Ishikawa (cell line): ENCODE results near the gene EYA2.

Experiments used
- CEBPB ChIP-seq: IDR thresholded peaks from 2 replicates; pipeline ENCODE4 v1.6.1; 2012
- CREB1 ChIP-seq: IDR thresholded peaks from 2 replicates; pipeline ENCODE4 v1.6.1; 2012; ENCODE audit warnings: low read depth
- EGR1 ChIP-seq: IDR thresholded peaks from 2 replicates; pipeline ENCODE4 v1.6.1; 2012
- EP300 ChIP-seq: IDR thresholded peaks from 2 replicates; pipeline ENCODE4 v1.6.1; 2012; ENCODE audit warnings: borderline replicate concordance
- FOXM1 ChIP-seq: IDR thresholded peaks from 2 replicates; pipeline ENCODE4 v1.6.1; 2012; ENCODE audit warnings: low read depth, borderline replicate concordance
- MAX ChIP-seq: IDR thresholded peaks from 2 replicates; pipeline ENCODE4 v1.6.1; 2012
- NFIC ChIP-seq: IDR thresholded peaks from 2 replicates; pipeline ENCODE4 v1.6.1; 2012
- RAD21 ChIP-seq: IDR thresholded peaks from 2 replicates; pipeline ENCODE4 v1.6.1; 2012; ENCODE audit warnings: low read depth
- REST ChIP-seq: IDR thresholded peaks from 2 replicates; pipeline ENCODE4 v1.6.1; 2012; ENCODE audit warnings: low read depth, mild to moderate bottlenecking
- TAF1 ChIP-seq: IDR thresholded peaks from 2 replicates; pipeline ENCODE4 v1.6.1; 2012; ENCODE audit warnings: low read depth, mild to moderate bottlenecking
- TCF12 ChIP-seq: IDR thresholded peaks from 2 replicates; pipeline ENCODE4 v1.6.1; 2012; ENCODE audit warnings: low read depth
- TEAD4 ChIP-seq: IDR thresholded peaks from 2 replicates; pipeline ENCODE4 v1.6.1; 2012
- USF1 ChIP-seq: IDR thresholded peaks from 2 replicates; pipeline ENCODE4 v1.6.1; 2012
- YY1 ChIP-seq: IDR thresholded peaks from 2 replicates; pipeline ENCODE4 v1.6.1; 2012; ENCODE audit warnings: low read depth
- ZBTB7A ChIP-seq: IDR thresholded peaks from 2 replicates; pipeline ENCODE4 v1.6.1; 2012; ENCODE audit warnings: low read depth

The EYA2 gene

GRCh38 chr20:47136782-47137181, 242.1 kb downstream of the EYA2 start:
- no peak for TF ChIP-seq EGR1
- TF ChIP-seq CEBPB = no peak
- no peak for TF ChIP-seq MAX
- TF ChIP-seq NFIC = no peak
- TF ChIP-seq FOXM1 = no peak
- TF ChIP-seq TAF1 = no peak
- TF ChIP-seq YY1 = no peak
- TF ChIP-seq REST = no peak
- no peak for TF ChIP-seq USF1

GRCh38 chr20:47137231-47137870, 242.7 kb downstream of the EYA2 start:
- no peak for TF ChIP-seq TCF12
- TF ChIP-seq RAD21 = no peak
- TF ChIP-seq ZBTB7A = no peak
- TF ChIP-seq FOXM1 = no peak
- TF ChIP-seq YY1 = no peak
- TF ChIP-seq EP300 = no peak
- TF ChIP-seq TAF1 = no peak
- TF ChIP-seq NFIC = no peak
- TF ChIP-seq MAX = no peak
- TF ChIP-seq USF1 = no peak
- no peak for TF ChIP-seq CEBPB
- TF ChIP-seq EGR1 = no peak
- TF ChIP-seq REST = no peak
- TF ChIP-seq TEAD4 = no peak
- no peak for TF ChIP-seq CREB1

- TF ChIP-seq YY1 = no peak
- no peak for TF ChIP-seq TAF1
- no peak for TF ChIP-seq CEBPB
- no peak for TF ChIP-seq TEAD4
- TF ChIP-seq EGR1 = no peak
- no peak for TF ChIP-seq USF1
- TF ChIP-seq RAD21 = no peak
- TF ChIP-seq FOXM1 = no peak
- TF ChIP-seq EP300 = no peak
- no peak for TF ChIP-seq TCF12
- no peak for TF ChIP-seq ZBTB7A
- no peak for TF ChIP-seq MAX
- TF ChIP-seq CREB1 = no peak
These were observed 245.4 kb downstream of the EYA2 start for GRCh38 chr20:47139934-47140535.

- TF ChIP-seq TAF1 (no peak), YY1 (no peak), TEAD4 (no peak), EP300 (no peak), ZBTB7A (no peak), CREB1 (no peak), USF1 (no peak), CEBPB (no peak)
These were observed 246.8 kb downstream of the EYA2 start for GRCh38 chr20:47141350-47141921.
